GM18519 (cell line): ENCODE measurements around the gene FGD1.

Experiments used
- ATAC-seq: cut with Tn5 transposase; IDR thresholded peaks from one replicate; pipeline ENCODE4 v1.9.1; 2021; ENCODE audit warnings: mild to moderate bottlenecking, moderate library complexity; ENCODE audit not compliant: unreplicated experiment, low FRiP score

The FGD1 gene

GRCh38 chrX:54411732-54412131 is 84.3 kb downstream of the FGD1 start:
- ATAC-seq = no peak

GRCh38 chrX:54407266-54407665 is 88.8 kb downstream of the FGD1 start:
- no peak for ATAC-seq

GRCh38 chrX:54397113-54397512 is 98.9 kb downstream of the FGD1 start:
- no peak for ATAC-seq
